NCI-H82 (cell line): ENCODE data around the gene CTDSPL.
A peak's percentile ranks its signal among the peaks of the same experiment; 100 is the strongest.

Experiments
- DNase-seq: peaks from one replicate; lab custom pipeline; 2025; lab: John Stamatoyannopoulos, UW

Gene CTDSPL

DNA sequence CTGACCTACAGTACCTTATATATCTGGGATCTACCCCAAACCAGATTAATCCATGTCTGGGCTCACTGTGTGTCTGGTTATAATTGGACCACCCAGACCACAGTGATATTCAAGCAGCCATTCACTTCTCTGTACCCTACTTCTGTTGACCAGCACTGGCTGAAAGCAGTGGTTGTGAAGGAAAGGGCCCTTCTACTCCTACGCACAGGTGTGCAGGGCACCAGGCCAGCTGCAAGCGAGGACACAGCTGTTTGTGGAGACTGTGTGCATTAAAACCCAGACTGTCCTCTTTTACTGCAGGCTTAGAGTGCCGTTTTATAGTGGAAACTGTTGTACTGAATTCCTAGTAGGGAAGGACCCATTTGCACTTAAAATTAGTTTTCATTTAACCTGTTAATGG, 29.5 kb downstream of the CTDSPL start:
- DNase-seq, result no peak

DNA sequence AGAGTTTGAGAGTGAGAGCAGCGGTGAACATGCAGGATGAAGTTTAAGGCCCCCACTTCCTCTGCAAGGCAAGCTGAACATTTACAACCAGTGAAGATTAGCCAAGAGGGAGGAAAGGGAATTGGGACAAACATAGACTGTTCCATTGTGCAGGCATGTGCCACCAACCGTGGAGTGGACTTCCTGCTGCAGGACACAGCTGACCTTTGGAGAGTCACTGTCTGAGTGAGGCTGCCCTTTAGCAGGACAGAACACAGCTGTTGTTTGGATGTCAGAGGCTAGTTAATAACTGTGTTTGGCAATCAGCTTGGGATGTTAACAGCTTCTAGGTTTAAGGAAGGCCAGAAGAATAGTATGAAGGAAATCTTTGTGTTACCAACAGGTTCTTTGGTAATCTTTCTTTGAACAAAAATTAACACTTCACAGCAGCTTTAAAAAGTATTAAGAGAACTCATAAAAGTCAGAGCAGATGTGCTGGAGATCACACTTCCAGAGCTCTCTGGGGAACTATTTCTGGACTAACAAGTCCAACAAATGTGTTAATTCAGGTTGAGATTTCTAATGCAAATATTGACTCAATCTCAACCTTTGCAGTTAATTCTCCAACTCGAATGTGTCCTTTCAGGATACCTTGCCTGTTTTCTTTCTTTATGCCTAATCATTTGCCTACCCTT, 31.4 kb downstream of the CTDSPL start:
- DNase-seq, result no peak

GRCh38 chr3:37896827-37897226, 35.1 kb downstream of the CTDSPL start:
- DNase-seq, result no peak

- DNase-seq, result no peak
Measured at GRCh38 chr3:37897763-37898162, 36.1 kb downstream of the CTDSPL start.

GRCh38 chr3:37898424-37898823, 36.7 kb downstream of the CTDSPL start:
- DNase-seq, result no peak

GRCh38 chr3:37899101-37899707, 37.5 kb downstream of the CTDSPL start:
- no peak for DNase-seq

GRCh38 chr3:37899711-37900306, 38.1 kb downstream of the CTDSPL start:
- DNase-seq, result no peak

DNA sequence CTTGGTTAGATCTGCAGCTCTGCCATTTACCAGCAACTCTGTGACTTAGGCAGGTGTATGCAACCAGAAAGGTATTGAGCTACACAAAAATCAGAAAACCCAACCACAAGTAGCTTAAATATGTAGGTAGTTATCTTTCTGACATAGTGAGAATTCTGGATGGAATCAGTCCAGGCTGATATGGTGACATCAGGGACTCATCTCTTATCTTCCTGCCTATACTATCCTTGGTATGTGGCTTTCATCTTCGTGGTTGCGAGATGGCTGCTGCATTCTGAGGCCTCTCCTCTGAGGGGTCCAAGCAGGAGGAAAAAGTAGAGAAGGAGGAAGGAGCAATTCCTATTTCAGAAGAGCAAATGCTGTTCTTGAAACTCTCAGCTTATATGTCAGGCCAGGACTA, 40.0 kb downstream of the CTDSPL start:
- no peak for DNase-seq

DNA sequence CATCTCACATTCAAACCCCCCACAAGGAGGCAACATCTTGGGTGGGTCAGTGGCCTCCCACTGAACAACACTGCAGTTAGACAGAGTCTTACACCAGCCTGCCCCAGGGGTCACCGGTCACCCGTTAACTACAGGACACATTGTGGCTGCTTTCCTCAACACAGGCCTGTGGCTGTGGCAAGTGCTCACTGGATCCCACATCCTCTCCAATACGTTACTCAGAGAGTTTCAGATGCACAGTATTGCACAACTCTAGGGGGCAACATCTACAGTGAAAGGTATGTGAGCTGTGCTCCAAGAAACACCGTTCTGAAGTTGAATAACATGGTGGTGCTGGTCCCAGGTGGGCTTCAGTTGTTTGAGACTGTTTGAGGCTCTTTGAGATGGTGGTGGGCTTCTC, 41.0 kb downstream of the CTDSPL start:
- DNase-seq, result no peak

- DNase-seq, result no peak
Measured at GRCh38 chr3:37903320-37903719, 41.6 kb downstream of the CTDSPL start.

GRCh38 chr3:37903734-37904133, 42.1 kb downstream of the CTDSPL start:
- no peak for DNase-seq

- DNase-seq, result no peak
Measured at GRCh38 chr3:37904601-37905000, 42.9 kb downstream of the CTDSPL start.

GRCh38 chr3:37905346-37905745, 43.7 kb downstream of the CTDSPL start:
- no peak for DNase-seq

GRCh38 chr3:37905987-37906674, 44.5 kb downstream of the CTDSPL start:
- DNase-seq, result peak; percentile 24

DNA sequence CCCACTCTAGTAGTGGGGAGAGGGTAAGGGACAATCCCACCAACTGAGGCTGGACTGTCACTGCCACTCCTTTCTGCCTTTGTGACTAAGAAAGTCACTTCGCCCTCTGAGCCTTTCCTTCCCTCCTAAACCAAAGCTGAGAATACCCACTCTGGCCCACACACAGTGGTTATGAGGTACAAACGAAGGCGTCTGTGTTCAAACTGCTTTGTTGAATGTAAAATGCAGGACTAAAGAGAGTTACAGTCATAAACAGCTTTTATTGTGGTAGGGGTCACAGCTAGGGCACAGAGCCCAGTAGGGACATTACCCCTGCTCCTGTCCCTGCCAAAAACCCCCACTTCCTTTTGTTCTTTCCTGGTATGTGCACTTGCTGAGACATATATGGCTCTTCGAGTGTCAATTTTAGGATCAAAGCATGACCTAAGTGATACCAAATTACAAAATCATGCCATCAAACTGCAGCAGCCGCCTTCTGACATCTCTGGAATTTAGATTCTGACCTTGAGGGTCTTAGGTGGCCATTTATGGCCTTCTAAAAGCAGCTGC, 45.1 kb downstream of the CTDSPL start:
- no peak for DNase-seq

DNA sequence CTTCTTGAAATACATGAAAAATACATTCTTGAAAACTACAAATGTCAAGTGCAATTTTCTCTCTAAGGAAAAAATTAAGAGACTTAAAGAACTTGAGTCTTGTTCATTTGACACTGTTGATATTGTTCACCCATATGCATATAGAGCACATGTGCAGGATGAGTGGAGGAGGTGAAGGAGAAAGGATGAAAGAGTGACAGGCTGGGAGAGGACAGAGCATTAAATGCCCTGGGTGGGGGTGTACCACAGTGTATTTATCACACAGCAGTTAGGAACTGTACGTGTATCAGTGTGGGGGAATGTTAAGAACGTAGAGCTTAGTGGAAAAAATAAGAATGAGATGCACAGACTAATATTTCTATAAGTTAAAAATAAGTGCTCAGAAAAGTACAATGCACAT, 45.7 kb downstream of the CTDSPL start:
- DNase-seq, result no peak

- DNase-seq, result no peak
Measured at GRCh38 chr3:37907906-37908305, 46.2 kb downstream of the CTDSPL start.

- DNase-seq, result no peak
Measured at GRCh38 chr3:37909067-37909911, 47.6 kb downstream of the CTDSPL start.

DNA sequence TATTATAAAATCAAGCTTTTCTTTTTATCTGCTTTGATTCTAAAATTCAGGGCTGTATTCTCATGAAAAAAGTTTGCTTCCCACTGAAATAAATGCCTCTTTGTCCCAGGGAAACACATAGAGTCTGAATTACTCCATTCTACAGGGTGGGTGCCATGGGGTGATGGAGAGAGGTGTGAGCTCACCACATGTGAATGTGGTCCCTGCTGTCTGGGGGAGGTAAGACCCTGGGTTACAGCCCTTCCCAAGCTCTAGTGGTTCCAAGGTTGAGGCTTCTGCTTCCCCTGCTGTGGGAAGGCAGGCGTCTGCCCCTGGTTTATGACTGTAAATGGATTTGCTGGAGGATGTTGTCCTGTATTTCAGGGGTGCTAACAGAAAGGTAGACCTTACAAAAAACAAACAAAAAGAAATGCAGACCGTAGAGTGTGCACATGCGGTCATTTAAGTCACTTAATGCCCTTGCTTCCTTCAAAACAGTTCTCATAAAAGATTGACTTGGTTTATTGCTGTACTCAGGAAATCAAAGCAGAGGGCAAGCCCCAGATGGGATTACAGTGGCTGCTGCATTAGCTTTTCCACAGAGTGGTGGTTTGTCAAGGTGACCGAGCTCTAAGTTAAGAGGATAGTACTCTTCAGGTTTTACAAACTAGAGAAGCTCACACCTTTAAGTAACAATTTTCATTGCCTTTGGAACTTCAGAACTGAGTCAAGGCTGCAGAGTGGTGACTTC, 49.2 kb downstream of the CTDSPL start:
- peak; percentile 61 for DNase-seq

GRCh38 chr3:37912052-37912733, 50.5 kb downstream of the CTDSPL start:
- DNase-seq, result no peak

- no peak for DNase-seq
Measured at GRCh38 chr3:37913522-37913921, 51.8 kb downstream of the CTDSPL start.
